ENCODE data around the gene GRIN2A.

GRIN2A gene

GRCh38 chr16:10090816-10091215 is 91.4 kb downstream of the GRIN2A start:
- H3K9me3 ChIP-seq (replicated peaks; ENCODE audit: insufficient read depth, low read length), result no peaks in the 10 kb centered on the region
- H3K27me3 ChIP-seq (replicated peaks; ENCODE audit: insufficient read depth, low read length), result no peaks in the 10 kb centered on the region
- no peak overlapping the region for H3K27ac ChIP-seq (ENCODE audit: low read length)
- H2AFZ ChIP-seq (ENCODE audit: low read length), result no peak overlapping the region
- TF ChIP-seq EZH2 (optimal IDR thresholded peaks at IDR 0.05; ENCODE audit: low read depth, low read length), result no peak
- TF ChIP-seq EZH2phosphoT487 (IDR thresholded peaks at IDR 0.05; ENCODE audit: low read length), result no peak
- TF ChIP-seq CTCF (IDR thresholded peaks at IDR 0.05; ENCODE audit: low read length), result no peak
- no peaks in the 10 kb centered on the region for H3K4me1 ChIP-seq (ENCODE audit: low read length)
- no peaks in the 10 kb centered on the region for H3F3A ChIP-seq (ENCODE audit: insufficient read depth, low read length)
- no peak overlapping the region for H3K4me3 ChIP-seq (ENCODE audit: low read length)
- no peaks in the 10 kb centered on the region for H3K36me3 ChIP-seq (replicated peaks; ENCODE audit: insufficient read depth, low read length)
- DNase-seq, result no peak
- H4K20me1 ChIP-seq (ENCODE audit: insufficient read depth, low read length), result no peaks in the 10 kb centered on the region
- no peaks in the 10 kb centered on the region for H3K79me2 ChIP-seq (ENCODE audit: low read length)
- no peak overlapping the region for H3K4me2 ChIP-seq (ENCODE audit: low read depth, low read length)
- no peaks in the 10 kb centered on the region for H3K9me2 ChIP-seq (replicated peaks; ENCODE audit: insufficient read depth, low read length)
- H3K9ac ChIP-seq (ENCODE audit: low read length), result no peak overlapping the region

GRCh38 chr16:10088380-10088793 is 93.8 kb downstream of the GRIN2A start:
- Histone ChIP-seq H3K9ac (ENCODE audit: low read length) (no peak overlapping the region), H3K79me2 (ENCODE audit: low read length) (no peaks in the 10 kb centered on the region), H2AFZ (ENCODE audit: low read length) (no peak overlapping the region), H3K4me2 (ENCODE audit: low read depth, low read length) (no peak overlapping the region), H3F3A (ENCODE audit: insufficient read depth, low read length) (no peaks in the 10 kb centered on the region), H3K27ac (ENCODE audit: low read length) (no peak overlapping the region), H3K36me3 (replicated peaks; ENCODE audit: insufficient read depth, low read length) (no peaks in the 10 kb centered on the region), H3K9me3 (replicated peaks; ENCODE audit: insufficient read depth, low read length) (no peaks in the 10 kb centered on the region), H4K20me1 (ENCODE audit: insufficient read depth, low read length) (no peaks in the 10 kb centered on the region), H3K4me3 (ENCODE audit: low read length) (no peak overlapping the region), H3K27me3 (replicated peaks; ENCODE audit: insufficient read depth, low read length) (no peaks in the 10 kb centered on the region), H3K9me2 (replicated peaks; ENCODE audit: insufficient read depth, low read length) (no peaks in the 10 kb centered on the region), H3K4me1 (ENCODE audit: low read length) (no peaks in the 10 kb centered on the region)
- DNase-seq, result no peak
- TF ChIP-seq EZH2phosphoT487 (IDR thresholded peaks at IDR 0.05; ENCODE audit: low read length) (no peak), EZH2 (optimal IDR thresholded peaks at IDR 0.05; ENCODE audit: low read depth, low read length) (no peak), CTCF (IDR thresholded peaks at IDR 0.05; ENCODE audit: low read length) (no peak)

GRCh38 chr16:10087151-10087550 is 95.1 kb downstream of the GRIN2A start:
- no peaks in the 10 kb centered on the region for H3K79me2 ChIP-seq (ENCODE audit: low read length)
- no peaks in the 10 kb centered on the region for H3K9me3 ChIP-seq (replicated peaks; ENCODE audit: insufficient read depth, low read length)
- H3K4me1 ChIP-seq (ENCODE audit: low read length), result no peaks in the 10 kb centered on the region
- no peak overlapping the region for H3K27ac ChIP-seq (ENCODE audit: low read length)
- no peaks in the 10 kb centered on the region for H3F3A ChIP-seq (ENCODE audit: insufficient read depth, low read length)
- no peak overlapping the region for H3K9ac ChIP-seq (ENCODE audit: low read length)
- DNase-seq, result no peak
- no peaks in the 10 kb centered on the region for H4K20me1 ChIP-seq (ENCODE audit: insufficient read depth, low read length)
- H3K4me3 ChIP-seq (ENCODE audit: low read length), result no peak overlapping the region
- H3K9me2 ChIP-seq (replicated peaks; ENCODE audit: insufficient read depth, low read length), result no peaks in the 10 kb centered on the region
- no peak overlapping the region for H3K4me2 ChIP-seq (ENCODE audit: low read depth, low read length)
- no peaks in the 10 kb centered on the region for H3K36me3 ChIP-seq (replicated peaks; ENCODE audit: insufficient read depth, low read length)
- no peaks in the 10 kb centered on the region for H3K27me3 ChIP-seq (replicated peaks; ENCODE audit: insufficient read depth, low read length)
- H2AFZ ChIP-seq (ENCODE audit: low read length), result no peak overlapping the region
- TF ChIP-seq CTCF (IDR thresholded peaks at IDR 0.05; ENCODE audit: low read length) (no peak), EZH2 (optimal IDR thresholded peaks at IDR 0.05; ENCODE audit: low read depth, low read length) (no peak), EZH2phosphoT487 (IDR thresholded peaks at IDR 0.05; ENCODE audit: low read length) (no peak)
